GM19351 (cell line): ENCODE measurements around the gene EPRS1.
A peak's percentile ranks its signal among the peaks of the same experiment; 100 is the strongest.

ENCODE experiments used
- ATAC-seq: cut with Tn5 transposase; IDR thresholded peaks from one replicate; pipeline ENCODE4 v1.9.1; 2021; ENCODE audit warnings: mild to moderate bottlenecking, moderate library complexity; ENCODE audit not compliant: unreplicated experiment

EPRS1 gene

DNA sequence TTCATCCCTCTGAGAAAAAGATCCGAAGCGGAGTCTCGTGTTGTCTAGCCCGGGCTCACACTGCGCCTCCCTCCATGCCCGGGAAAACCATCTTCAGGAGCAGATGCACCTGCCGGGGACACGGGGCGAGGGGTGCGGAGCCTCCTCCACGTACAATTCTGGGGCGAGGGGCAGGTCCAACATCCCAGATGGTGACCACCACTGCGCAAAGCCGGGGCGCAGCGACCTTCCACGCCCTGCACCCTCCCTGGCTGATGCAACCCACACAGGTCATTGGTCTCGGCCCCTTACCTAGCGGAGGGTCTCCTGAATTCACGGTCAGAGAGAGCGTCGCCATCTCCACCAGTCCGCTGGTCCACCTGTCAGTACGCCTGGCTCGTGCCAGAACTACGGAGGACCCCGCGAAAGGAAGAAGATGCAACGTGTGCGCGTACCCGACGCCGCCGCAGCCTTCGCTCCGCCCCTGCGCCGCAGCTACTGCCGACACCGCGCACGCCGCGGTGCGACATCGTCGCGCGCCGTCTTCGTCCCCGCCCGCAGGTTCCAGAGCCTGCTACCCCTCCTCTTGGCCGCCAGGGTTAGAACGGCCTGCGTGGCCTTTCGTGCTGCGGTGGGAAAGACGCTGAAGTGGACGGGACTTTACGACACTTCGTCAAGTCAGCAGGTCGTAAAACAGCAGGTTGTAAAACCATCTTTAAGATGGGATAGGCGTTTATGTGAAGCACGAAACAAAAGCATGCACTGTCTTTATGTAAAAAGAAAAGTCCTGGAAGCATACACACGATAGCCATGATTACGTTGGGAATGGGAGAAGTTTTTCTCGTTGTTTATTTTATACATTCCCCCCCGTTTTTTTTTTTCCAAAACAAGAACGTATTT is at the start of gene EPRS1:
Gene EPRS1 (minus strand): TSS at position 454 of the 879 bp plus-strand sequence. CDS start 117 bp downstream, at position 337.
- peak; percentile 96 for ATAC-seq

DNA sequence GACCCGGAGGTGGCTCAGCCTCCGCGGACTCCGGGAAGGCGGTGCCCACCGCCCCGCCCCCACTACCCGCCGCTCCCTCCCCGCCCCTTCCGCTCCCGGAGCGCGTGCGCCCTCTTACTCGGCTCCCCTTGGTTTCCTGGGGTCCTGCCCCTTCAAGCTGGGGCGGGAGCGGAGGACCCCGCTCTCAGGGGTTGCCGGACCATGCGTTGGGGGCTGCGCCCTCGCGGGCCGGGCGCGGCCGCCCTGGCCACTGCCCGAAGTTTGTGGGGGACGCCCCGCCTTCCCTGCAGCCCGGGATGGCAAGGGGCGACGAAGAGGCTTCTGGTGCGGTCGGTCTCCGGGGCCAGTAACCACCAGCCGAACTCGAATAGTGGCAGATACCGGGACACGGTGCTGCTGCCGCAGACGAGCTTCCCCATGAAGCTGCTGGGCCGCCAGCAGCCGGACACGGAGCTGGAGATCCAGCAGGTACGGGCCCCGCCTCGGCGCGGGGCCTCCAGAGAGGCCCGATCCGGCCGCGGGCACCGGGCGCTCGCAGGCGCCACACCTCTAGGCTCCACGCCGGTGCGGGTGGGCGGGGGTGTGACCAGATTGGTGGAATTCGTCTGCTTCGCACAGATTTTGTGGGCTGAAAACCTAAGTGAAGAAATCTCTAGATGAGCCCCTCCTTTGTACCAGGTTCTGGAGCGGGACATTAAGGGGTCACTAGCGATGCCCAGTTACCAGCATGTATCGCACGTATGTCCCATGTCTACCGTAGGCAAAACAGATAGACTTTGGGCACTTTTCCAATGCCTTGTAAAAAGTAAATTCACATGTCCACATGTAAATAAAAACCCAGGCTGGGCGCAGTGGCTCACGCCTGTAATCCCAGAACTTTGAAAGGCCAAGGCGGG is 48.0 kb upstream of the EPRS1 start, which contains the start of gene IARS2:
Gene IARS2 (plus strand): TSS at position 117 of the 896 bp plus-strand sequence. CDS start 85 bp downstream, at position 202.
- ATAC-seq, result peak; percentile 55

DNA sequence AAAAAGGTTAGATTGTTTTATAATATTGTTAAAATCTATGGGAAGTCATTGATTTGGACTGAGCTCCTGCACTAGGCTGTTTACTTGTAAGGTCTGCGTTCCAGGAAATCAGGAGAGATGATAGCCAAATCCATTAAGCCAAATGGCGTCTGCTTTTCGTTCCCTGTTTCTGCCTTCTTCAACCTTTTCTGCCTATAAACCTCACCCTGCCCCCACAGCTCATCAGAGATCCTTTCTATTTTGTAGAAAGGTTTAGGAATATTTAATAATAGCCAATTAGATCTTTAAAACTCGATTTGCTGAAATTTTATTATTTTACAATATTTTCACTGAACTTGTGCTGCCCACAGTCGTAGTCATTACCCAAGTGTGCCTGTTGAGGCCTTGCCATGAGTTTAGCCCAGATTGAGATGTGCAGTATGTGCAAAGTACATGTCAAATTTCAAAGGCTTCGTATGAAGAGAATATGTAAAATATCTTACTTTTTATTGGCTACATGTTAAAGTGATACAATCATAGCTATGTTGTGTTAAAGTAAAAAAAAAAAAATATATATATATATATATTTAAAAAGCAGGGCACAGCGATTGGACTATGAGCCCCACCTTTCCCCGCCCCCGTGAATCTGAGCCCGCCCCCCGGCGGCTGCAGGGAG is 47.2 kb upstream of the EPRS1 start:
- ATAC-seq, result peak; percentile 7

DNA sequence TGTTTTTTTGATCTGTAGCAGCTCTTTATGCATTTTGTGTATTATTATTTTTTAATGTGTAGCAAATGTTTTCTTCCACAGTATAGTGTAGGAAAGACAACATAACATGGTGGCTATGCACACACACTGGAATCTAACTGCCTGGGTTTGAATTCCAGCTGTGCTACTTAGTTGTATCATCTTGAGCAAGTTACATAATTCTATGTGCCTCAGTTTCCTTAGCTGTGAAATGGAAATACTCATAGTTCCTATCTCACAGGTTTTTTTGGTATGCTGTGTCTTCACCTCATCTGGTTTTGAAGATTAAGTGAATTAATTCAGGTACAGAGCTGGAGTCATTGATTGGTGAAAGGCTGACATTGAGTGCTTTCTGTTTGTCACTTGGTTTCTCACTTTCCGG is 46.4 kb upstream of the EPRS1 start:
- no peak for ATAC-seq

DNA sequence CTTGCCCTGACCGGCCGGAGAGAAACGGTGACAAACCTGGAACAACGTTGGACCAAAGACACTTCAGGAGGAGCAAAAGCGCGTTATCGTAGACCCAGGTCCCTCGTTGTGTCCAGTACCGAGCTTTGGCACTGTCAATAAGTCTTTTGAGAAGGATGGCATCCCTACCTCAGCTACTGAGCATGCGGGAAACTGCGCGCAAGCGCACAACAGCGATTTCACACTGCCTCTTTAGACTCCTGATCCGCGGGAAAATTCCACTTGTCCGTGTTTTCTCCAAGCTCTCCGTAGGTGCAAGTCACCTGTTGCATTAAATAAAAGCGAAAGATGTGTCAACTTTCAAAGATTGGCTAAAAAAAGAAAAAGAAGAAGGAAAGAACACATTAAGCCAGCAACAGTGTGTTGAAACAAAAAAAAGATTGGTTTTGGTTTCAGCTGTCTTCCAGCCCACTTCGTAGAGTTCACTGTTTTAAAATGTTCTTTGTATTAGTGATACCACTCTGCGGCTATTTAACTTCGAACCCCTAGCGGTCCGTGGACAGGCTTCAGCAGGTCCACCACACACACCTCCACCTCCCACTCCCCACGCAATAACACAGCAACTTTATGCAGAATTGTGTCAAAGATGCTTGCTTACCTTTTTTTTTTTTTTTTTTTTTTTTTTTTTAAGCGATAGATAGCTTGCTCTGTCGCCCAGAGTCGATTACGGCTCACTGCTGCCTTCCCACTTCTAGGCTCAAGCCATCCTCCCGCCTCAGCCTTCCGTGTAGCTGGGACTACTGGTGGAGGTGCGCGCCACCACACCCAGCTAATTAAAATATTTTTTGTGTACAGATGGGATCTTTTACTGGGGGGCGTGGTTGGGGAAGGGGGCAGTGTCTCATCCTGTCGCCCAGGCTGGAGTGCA is 43.6 kb upstream of the EPRS1 start, which contains the start of gene BPNT1:
Gene BPNT1 (minus strand): TSS at position 139 of the 907 bp plus-strand sequence. CDS start 9,942 bp downstream, outside the sequence.
- peak; percentile 50 for ATAC-seq

DNA sequence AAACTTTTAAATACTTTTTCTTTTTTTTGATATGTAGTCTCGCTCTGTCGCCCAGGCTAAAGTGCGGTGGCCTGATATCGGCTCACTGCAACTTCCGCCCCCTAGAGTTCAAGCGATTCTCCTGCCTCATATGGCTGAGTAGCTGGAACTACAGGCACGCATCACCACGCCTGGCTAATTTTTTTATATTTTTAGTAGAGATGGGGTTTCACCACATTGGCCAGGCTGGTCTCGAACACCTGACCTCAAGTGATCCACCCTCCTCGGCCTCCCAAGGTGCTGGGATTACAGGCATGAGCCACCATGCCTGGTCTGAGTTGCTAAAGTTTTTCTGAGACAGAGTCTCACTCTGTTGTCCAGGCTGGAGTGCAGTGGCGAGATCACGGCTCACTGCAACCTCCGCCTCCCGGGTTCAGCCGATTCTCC is 40.0 kb upstream of the EPRS1 start:
- peak; percentile 54 for ATAC-seq

DNA sequence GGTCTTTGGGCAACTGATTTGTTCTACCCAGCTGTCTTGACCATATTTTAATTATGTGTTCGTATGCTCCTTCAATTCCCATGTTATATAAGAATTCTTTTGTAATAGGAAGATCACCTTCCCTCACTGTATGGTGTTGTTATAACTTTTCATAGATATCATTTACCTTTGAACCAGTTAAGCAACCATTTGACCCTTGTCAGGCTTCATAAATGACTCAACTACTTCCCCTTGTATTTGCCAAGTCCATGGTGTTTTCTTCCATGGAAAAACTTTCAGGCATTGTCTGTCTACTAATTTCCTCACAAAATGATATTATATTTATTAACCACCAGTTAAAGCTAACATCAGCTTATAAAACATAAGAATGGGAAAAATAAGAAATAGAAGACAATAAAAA is 38.2 kb upstream of the EPRS1 start:
- no peak for ATAC-seq

DNA sequence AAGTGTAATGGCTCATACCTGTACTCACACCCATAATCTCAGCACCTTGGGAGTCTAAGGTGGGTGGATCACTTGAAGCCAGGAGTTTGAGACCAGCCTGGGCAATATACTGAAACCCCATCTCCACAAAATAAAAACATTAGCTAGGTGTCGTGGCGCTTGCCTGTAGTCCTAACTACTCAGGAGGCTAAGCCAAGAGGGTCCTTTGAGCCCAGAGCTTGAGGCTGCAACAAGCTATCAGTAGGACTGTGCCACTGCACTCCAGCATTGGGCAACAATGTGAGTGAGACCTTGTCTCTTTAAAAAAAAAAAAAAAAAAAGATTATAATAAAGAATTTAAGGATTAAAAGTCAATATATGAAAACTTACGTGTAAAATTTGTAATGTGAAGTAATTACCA is 31.6 kb upstream of the EPRS1 start:
- no peak for ATAC-seq

DNA sequence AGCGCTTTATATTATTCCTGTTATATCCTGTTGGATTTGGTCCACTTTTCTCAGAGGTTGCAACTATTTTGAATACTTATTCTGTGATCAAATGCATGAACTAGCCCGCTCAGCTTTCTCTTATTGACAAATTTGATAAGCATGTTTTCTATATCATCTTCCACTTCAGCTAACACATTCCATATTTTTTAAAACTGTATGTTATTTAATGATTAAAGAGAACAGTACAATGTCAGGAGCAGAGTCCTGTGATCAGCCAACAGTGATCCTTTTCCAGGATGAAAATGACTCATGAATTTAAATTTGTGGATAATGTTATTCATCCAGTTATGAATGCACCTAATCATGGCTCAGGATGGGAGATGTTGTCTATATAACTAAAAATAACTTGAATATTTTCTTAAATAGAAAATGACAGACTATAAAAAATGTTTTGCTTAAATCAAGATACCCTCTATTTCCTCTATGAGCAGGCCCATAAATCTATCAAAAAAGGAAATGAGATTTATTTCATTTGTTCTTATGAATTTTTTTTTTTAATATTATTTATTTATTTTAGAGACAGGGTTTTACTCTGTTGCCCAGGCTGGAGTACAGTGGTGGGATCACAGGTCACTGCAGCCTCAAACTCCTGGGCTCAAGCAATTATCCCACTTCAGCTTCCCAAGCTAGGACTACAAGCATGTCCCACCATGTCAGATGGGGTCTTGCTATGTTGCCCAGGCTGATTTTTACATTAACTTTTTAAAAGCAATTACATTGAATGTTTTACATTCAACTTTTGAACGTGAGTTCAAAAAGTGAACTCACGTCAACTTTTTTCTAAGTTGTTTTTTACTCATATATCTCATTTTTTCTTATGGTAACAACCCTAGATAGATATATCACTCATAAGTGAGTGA is 30.8 kb upstream of the EPRS1 start:
- no peak for ATAC-seq

DNA sequence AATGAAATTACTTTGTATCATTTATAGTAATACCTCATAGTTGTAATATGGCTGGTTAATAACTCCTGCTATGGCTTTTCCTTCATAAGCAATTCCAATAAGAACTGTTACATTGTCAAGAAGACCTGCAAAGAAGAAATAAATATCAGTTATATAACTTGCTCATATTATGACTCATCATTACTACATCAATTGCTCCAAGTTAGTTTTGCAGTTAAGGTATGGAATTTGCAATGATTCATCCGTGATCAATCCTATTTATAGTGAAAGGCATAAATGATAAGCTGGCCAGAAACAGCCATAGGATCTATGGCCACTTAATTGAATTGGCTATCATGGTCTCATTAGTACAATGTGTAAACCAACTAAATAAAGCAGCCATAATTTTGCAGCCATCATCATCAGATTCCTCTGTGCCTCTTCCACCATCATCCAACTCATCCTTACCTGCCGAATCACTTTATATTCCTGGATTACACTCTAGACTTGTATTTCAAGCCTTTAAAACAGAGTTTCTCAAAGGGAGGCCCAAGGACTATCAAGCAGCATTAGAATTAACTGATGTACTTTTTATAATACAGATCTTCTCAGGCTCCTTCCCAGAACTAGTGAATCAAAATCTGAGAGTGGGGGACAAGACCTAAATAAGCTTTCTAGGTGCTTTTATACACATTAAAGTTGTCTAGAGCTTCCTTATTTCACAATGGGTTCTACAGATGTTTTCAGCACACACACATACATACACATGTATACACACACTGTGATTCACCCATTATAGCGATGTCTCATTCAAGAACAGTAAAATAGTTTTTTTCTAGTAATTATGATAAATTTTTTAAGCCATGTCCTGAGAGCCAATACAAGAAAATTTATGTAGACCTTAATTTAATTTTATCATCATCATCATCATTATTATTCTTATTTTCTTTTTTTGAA is 21.2 kb upstream of the EPRS1 start:
- no peak for ATAC-seq

DNA sequence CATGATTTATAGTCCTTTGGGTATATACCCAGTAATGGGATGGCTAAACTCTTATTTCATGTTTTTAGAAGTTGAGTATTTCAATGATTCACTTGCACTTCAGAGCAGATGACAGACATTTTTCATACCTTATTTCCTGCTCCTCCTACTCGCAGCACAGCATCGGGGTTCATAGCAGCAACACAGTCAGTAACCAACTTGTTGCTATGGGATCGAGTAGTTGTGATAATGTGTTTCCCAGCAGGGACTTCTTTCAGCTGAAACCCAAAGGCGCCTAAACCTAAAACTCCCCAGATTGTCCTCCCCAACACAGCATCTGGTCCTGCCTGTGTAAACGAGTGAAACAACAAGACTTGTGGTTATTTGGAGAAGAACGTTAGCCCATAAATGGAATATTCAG is 16.3 kb upstream of the EPRS1 start:
- no peak for ATAC-seq

DNA sequence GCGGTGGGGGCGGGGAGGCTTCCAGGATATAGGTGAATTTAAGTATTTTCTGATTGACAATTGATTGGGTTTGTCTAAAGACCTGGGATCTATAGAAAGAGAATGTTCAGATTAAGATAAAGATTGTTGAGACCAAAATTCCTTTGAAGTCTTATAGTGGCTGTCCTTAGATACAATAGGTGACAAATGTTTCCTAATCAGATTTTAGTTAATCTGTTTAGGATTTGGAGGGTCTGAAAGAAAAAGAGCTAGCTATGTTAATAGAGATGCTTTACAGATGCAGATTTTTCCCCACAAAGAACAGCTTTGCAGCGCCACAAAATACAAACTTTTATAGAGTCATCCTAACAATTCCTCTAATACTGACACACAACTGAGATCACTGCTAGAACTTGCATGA is 14.6 kb upstream of the EPRS1 start:
- ATAC-seq, result no peak

DNA sequence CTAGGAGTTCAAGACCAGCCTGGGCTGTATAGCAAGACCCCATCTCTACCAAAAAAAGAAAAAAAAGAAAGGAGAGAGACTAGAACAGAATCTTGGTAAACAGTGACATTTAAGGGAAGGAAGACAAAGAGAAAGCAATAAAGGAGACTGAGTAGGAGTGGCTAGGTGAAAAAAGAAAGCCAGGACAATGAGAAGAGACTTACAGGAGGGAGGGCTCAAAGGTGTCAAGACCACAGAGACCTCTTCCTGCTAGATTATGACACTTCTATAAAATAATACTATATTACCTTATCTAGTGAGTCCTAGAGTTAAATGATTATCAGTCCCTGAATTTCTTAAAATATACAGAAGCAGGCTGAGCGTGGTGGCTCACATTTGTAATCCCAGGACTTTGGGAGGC is 10.1 kb upstream of the EPRS1 start:
- ATAC-seq, result no peak

DNA sequence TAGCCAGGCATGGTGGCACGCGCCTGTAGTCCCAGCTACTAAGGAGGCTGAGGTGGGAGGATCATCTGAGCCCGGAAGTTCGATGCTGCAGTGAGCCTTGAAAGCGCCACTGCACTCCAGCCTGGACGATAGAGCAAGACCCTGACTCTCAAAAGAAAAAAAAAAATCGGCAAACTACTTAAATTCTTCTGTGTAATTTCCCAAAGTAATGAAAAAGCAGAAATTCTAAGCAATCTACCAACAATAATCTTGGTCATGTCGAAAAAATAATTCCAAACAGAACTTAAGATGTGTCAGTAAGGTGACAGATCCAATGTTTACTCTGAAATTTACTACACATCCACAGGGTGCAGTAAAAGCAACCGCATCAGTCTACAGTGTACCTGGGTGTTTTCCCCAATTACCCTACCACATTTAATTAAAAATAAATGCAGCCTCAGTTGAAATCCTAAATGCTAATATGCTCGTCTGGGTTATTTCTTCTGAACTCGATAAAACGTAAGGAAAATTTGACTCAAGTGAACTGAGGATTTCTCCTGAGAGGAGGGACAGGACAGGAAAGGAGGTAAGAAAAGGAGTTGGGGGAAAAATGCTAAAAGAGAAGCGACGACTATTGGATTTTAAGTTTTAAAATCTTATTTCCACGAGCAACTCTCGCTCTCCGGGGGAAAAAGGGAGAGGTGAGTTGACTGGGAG is 801 bp downstream of the EPRS1 start:
- ATAC-seq, result peak; percentile 28

DNA sequence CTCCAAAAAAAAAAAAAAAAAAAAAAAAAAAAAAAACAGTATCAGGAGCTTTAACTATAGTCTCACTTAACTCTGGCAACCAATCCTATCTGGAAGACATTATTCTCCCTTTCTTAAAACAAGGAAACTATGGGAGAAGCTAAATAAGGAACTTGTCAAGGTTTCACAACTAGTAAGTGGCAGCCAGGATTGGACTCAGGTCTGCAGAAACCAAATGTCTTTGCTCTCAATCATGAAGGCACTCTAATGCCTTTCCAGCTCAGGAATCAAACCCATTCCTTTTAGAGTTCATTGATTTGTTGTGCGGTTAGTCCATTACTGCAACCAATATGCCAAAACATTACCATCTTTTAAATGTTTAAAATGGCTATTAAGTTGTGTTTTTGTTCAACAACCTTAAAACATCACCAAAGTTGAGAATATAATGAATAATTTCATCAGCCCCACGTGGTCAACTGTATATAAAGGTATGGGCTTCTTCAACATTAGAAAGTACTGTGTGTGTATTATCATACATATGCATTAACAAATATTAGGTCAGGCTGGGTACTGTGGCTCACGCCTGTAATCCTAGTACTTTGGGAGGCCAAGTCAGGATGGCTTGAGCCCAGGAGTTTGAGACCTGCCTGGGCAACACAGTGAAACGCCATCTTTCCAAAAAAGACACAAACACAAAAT is 1.5 kb downstream of the EPRS1 start:
- no peak for ATAC-seq

DNA sequence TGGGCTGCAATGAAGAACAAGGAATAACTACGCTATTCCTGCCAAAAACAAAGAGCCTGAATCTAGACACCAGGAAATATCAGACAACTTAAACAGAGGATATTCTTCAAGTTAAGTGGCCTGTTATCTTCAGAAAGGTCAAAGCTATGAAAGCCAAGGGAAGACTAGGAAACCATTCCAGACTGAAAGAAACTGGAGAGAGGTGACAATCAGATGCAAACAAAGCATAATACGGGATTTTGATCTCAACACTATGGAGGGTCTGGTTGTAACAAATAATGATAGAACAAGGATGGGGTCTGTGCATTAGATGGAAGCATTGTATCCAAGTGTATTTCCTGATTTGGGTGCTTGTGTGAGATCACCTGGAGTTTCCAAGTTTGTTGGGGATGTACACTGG is 2.7 kb downstream of the EPRS1 start:
- ATAC-seq, result no peak
